Left colon (tissue), 2 donors: ENCODE results near the gene SUCLA2. TPM values are rescaled to one million over a fixed set of nuclear protein-coding genes. Genes with fewer than 3 reads are reported as not detected.

Experiments used
- ATAC-seq: fragments of 200-7000 bp; cut with Tn5 transposase; one replicate; pipeline ENCODE4 v1.9.1; 2020; ENCODE audit warnings: mild to moderate bottlenecking, moderate library complexity
- DNase-seq, 2 donors: peaks; one replicate each; pipeline ENCODE4 v3.0.0-alpha.2; 2020
- intact Hi-C, 2 donors: fragments of 100-400 bp; cut with DNase I in 1 of 2; cut with micrococcal nuclease in 1 of 2; formaldehyde crosslinking; loops; one replicate each; pipeline versions ENCODE4 v1.11.2 to v1.14.0; 2022; cut with DNase I, micrococcal nuclease
- total RNA-seq, 2 donors: library from RNA; stranded (reverse); fragmentation: NEBNext Ultra II Directional; extraction: Animal tissue kit (Norgen Biotek cat#: 25700); gene quantifications; one replicate each; pipeline ENCODE4 v1.2.1, GENCODE V29; 2021
- donor health status: DM: no; HTN: no; CAD: no.
- donor health status: DM: yes; HTN: yes; CAD: no.

Gene SUCLA2
- total RNA-seq, 2 donors from 2014 or later = 53.0 to 62.3 TPM

DNA sequence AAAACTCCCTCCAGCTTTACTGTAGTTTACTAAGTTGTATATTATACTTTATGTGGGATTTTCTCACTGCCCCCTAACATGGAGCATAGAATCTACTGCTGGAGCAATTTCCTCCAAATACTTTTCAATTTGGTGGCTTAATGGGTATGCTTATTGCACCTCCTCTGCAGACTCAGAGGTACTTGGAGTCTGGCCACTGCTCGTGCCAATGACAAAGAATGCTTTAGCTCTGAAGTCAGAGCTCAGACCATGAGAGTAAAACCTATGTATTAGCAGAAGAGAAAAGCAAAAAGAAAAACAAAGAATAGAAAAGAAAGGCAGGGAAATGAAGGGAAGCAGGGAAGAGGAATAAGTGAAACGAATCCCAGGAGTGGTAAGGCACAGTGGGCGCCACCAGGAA is 71.9 kb downstream of the SUCLA2 start:
- intact Hi-C loops = no loop called here
- ATAC-seq (no peak), DNase-seq (no peak)

DNA sequence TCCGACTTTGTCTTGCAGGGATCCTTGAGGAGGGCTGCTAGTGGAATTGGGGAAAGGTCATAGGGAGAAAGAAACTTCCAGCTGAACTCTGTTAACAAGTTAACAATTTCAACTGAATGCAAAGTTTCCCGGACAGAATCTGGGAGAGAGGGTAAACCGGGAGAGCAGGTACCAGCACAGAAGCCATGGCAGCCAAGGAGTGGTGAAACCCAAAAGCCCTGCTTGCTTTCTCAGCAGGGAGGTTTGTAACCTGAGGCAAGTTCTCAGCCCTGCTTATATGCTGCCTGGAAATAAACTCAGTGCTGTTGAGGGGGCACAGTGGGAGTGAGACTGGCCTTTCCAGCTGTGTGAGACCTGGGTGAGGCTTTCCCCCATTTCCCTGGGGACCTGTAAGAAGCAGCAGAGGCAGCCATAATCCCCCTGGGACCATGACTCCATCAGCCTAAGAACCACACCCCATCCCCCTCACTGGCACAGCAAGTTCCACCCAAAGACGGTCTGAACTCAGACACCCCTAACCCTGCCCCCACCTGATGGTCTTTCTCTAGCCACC is 84.0 kb downstream of the SUCLA2 start:
- no peak for ATAC-seq
- intact Hi-C loops = no loop called here
- no peak for DNase-seq

DNA sequence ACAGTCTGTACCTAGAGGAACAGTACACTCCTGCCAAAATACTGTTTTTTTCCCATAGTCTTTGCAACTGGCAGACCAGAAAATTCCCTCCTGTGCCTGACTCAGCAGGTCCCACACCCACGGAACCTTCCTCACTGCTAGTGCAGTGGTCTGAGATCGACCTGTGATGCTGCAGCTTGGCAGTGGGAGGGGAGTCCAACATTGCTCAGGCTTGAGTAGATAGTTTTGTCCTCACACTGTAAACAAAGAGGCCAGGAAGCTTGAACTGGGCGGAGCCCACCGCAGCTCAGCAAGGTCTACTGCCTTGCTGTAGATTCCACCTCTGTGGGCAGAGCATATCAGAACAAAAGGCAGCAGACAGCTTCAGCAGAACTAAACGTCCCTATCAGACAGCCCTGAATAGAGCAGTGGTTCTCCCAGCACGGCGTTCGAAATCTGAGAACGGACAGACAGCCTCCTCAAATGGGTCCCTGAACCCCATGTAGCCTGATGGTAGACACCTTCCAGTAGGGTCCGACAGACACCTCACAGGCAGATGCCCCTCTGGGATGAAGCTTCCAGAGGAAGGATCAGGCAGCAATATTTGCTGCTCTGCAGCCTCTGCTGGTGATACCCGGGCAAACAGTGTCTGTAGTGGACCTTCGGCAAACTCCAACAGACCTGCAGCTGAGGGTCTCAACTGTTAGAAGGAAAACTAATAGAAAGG is 92.7 kb downstream of the SUCLA2 start:
- no peak for DNase-seq
- no peak for ATAC-seq
- intact Hi-C loops = no loop called here

DNA sequence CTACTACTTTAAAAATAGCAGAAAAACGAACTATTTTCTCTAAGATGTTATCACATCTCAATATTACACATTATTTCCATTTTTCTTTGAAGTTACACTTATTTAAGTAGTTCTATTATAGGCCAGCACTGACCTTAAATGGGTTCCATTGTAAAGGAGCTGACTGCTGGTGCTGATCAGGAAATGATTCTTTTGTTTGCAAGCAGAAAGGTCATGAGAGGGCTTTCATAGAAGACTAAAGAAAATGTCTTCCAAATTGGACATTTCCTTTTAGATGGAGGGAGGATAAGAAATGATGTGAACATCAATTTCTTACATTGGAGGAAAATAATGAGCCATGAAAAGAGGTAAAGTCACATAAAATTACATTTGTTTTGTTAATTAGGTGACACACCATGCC is 96.2 kb downstream of the SUCLA2 start:
- ATAC-seq = no peak
- no peak for DNase-seq
- intact Hi-C loops = no loop called here

DNA sequence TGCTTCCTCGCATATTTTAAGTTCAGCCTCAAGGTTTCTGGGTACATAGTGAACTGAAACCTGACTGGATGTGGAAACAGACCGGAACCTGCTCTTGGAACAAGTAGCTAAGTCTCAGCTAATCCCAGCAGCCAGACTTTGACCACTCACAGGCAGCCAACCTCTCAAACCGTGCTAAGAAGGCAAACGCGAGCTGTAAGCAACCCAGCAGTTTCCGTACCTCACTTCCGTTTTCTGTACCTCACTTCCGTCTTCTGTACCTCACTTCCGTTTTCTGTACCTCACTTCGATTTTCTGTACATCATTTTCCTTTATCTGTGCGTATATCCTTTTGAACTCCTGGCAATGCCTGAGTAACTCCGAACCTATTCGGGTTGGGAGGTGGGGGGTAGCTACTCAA is 96.8 kb downstream of the SUCLA2 start:
- DNase-seq (no peak), ATAC-seq (no peak)
- intact Hi-C loops = no loop called here

DNA sequence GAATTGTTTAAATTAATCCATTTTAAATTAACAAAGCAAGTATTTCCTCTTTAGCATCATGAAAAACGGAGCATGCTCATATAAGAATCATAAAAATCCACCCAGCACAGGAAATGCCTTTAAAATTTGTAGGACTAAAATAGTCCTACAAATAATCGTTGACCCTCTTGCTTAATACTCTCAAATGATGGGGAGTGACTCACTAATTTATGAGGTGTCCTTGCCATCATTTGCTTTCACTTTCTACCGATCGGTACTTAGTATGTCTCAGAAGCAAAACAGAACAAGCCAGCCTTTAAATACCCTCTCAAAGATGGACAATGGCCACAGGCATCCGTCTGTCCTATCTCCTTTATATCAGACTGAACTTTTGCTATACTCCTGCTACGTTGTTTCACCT is 97.2 kb downstream of the SUCLA2 start:
- ATAC-seq (no peak), DNase-seq (no peak)
- intact Hi-C loops = no loop called here

DNA sequence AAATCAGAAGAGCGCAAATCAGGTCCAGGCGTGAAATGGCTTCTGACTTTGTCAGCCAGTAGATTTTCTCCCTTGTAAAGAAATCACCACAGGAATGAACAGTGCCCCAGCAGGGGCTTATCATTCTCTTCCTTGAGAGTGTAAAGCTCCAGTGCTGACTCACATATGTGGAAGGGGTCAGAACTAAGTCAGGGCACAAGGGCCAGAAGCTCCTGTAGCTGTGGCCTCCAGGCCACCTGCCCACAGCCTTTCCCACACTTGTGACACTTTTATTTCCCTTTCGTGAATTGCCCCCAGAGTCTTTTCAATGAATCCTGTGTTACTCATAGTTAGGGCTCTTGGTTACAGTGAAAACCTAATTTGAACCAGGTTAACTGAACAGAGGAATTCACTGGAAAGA is 99.6 kb downstream of the SUCLA2 start:
- DNase-seq (no peak), ATAC-seq (no peak)
- intact Hi-C loops = no loop called here

DNA sequence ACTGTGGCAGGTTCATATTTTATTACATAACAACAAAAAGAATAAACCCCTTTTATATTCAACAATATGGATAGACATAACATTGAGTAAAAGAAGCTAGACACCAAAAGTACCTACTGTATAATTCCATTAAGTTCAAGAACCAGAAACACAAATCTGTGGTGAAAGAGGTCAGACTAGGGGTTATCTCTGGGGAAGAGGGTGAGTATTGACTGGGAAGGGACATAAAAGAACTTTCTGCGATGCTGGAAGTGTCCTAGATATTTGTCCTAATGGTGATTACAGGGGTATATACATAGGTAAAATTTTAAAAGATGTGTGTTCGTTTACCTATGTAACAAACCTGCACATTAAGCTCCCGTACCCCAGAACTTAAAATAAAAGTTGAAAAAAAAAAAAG is 103.0 kb downstream of the SUCLA2 start:
- DNase-seq = no peak
- no peak for ATAC-seq
- intact Hi-C loops = no loop called here

DNA sequence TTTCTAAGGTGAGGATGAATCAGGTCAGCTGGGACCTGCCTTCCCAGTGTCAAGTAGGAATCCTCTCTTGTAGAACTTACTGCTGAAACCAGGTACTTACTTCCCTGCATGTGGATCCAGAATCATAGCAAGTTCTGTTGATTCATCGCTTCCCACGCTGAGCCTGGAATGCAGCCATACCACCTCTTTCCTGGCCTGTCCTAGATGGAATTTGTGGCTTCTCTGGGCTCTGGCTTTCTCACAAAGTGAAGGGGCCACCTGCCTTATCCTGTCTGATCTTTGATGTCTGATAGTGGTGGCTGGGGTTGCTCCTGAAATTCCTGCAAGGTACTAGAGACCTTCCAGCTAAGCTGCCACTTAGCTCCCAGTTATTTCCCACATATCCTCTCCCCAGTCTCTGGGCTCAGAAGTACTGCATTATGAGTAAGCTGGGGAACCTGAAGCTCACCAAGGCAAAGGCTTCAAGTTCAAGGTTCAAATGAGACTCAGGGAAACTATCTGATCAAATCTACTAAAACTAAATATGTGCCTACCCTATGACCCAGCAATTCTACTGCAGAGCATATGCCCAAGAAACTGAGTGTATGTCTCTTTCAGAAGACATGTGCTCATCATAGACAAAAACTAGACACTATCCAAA is 103.5 kb downstream of the SUCLA2 start:
- no peak for DNase-seq
- intact Hi-C loops = no loop called here
- no peak for ATAC-seq

DNA sequence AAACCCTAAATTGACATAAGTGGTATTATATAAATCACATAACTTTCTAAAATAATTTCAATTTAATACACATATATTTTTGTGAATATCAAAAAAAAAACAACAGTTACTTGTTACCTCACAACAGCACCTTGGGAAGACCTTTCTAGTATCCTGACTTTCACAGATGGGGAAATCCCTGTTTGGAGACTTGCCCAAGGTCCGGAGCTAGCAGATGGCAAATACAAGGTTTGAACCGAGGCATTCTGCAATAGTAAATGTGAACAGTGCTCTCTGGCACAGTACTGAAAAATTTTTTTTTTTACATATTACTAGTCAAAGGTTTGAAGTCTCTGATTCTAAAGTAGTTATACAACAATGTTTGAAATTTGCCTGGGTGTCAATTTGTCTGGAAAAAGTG is 104.5 kb downstream of the SUCLA2 start:
- DNase-seq = no peak
- intact Hi-C loops = no loop called here
- no peak for ATAC-seq

DNA sequence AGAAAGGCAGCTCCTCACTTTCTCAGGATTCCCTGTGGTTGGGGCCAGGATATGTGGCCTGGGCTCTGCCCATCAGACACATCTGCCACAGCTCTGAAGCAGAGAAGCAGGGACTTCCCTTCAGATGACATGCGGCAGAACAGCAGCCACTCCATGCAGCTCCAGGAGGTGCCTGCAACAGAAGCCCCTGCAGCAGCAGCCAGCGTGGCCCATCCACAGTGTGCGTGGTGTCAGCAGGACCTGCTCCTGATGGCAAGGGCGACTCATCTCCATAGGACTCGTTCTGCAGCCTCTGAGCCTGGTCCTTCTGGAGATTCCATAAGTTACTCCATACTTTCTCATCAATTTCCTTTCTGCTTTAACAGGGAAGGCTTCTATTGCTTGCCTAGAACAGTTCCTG is 105.0 kb downstream of the SUCLA2 start:
- DNase-seq = no peak
- ATAC-seq = no peak
- intact Hi-C loops = no loop called here

DNA sequence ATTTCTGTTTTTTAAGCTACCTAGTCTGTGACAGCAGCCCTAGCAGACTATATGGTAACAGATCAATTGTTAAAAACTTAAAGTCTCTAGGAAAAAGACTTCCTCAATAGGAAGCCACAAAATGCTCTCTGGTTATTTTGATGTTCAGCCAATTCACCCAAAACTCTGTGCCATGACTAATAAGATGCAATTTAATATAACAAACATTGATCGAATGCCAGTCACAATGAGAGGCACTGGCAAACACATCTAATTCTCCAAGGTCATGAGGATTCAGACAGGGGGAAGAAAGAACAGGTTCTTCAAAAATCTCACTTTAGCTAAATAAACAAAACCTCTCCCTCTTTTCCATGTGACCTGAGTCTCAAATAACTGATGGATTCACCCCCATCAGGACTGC is 107.5 kb downstream of the SUCLA2 start:
- no peak for ATAC-seq

More for the DNA sequence above, 107.5 kb downstream of the SUCLA2 start:
- intact Hi-C loops = no loop called here
- DNase-seq = no peak

Other genes with a start within 250 kb of the SUCLA2 start
- gene NUDT15, start 36.5 kb upstream of the SUCLA2 start, total RNA-seq = 10 to 100 TPM; 22.0 to 24.5 TPM
- 10 to 100 TPM; 43.6 to 47.6 TPM for gene MED4, start 93.8 kb upstream of the SUCLA2 start, total RNA-seq
- gene ITM2B, start 231.9 kb upstream of the SUCLA2 start, total RNA-seq = 100 to 1,000 TPM; 393 to 473 TPM